Right atrium auricular region (tissue), 2 donors: ENCODE results near the gene METTL14. TPM values are rescaled to one million over a fixed set of nuclear protein-coding genes. Genes with fewer than 3 reads are reported as not detected.

Experiments
- DNase-seq: peaks from one replicate; pipeline ENCODE4 v3.0.0-alpha.2; 2019; ENCODE audit warnings: low spot score
- H3K27ac ChIP-seq, 2 donors: fragments of 200-600 bp; sonication (generic); 1 replicate in 1 of 2; 2 replicates in 1 of 2; pipeline ENCODE4 v1.5.1; 2016 to 2019
- H3K27me3 ChIP-seq, 2 donors: fragments of 200-600 bp; sonication (generic); one replicate each; pipeline versions ENCODE4 v1.5.1 to v1.6.0; 2017 to 2019
- H3K36me3 ChIP-seq: fragments of 200-600 bp; sonication (generic); one replicate; pipeline ENCODE4 v1.5.1; 2016
- H3K4me1 ChIP-seq, 2 donors: fragments of 200-600 bp; sonication (generic); one replicate each; pipeline versions ENCODE4 v1.5.1 to v1.6.0; 2017 to 2019
- H3K4me3 ChIP-seq, 2 donors: fragments of 200-600 bp; sonication (generic); 1 replicate in 1 of 2; 2 replicates in 1 of 2; pipeline ENCODE4 v1.5.1; 2017 to 2019; ENCODE audit warnings: mild to moderate bottlenecking in 1 of 2, moderate library complexity in 1 of 2
- H3K9me3 ChIP-seq, 2 donors: fragments of 200-600 bp; sonication (generic); one replicate each; pipeline ENCODE4 v1.5.1; 2019
- total RNA-seq, 2 donors: library from RNA; depleted of rRNA; stranded (reverse); fragments of >200 nt; gene quantifications; one replicate each; pipeline ENCODE4 v1.1.0, GENCODE V29; 2016
- TF ChIP-seq, protein P1 (sequence below), 2 donors: fragments of 200-600 bp; sonication (generic); IDR thresholded peaks; one replicate each; pipeline ENCODE4 v1.5.1; 2019; ENCODE audit warnings: antibody characterized with exemption in 2 of 2

The METTL14 gene
- total RNA-seq, 2 donors from 2014 or later = 20.3 to 21.7 TPM

DNA sequence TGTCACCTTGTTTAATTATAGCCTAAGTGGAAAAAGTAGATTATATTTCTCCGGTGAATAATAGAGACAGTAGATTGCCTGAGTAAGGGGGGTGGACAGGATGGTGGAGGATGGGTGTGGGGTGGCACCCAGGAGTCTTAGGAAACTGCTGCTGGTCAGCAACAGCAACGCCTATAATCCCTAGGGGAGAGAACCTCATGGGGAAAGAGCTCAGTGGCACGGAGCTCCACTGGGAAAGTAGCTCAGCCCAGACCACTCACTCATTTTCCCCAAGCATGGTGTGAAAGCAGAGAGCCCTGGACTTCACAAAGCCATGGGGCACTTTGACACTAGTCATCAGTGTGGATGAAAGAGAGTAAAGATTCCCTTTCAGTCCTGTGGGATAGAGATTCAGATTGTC, 31.1 kb downstream of the METTL14 start:
- DNase-seq = no peak
- no peaks in the 10 kb centered on the region for H3K36me3 ChIP-seq
- TF ChIP-seq, protein P1, sequence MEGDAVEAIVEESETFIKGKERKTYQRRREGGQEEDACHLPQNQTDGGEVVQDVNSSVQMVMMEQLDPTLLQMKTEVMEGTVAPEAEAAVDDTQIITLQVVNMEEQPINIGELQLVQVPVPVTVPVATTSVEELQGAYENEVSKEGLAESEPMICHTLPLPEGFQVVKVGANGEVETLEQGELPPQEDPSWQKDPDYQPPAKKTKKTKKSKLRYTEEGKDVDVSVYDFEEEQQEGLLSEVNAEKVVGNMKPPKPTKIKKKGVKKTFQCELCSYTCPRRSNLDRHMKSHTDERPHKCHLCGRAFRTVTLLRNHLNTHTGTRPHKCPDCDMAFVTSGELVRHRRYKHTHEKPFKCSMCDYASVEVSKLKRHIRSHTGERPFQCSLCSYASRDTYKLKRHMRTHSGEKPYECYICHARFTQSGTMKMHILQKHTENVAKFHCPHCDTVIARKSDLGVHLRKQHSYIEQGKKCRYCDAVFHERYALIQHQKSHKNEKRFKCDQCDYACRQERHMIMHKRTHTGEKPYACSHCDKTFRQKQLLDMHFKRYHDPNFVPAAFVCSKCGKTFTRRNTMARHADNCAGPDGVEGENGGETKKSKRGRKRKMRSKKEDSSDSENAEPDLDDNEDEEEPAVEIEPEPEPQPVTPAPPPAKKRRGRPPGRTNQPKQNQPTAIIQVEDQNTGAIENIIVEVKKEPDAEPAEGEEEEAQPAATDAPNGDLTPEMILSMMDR (IDR thresholded peaks at IDR 0.05) = no peak
- H3K4me3 ChIP-seq = no peak overlapping the region
- no peaks in the 10 kb centered on the region for H3K4me1 ChIP-seq
- H3K27ac ChIP-seq = no peak overlapping the region
- no peaks in the 10 kb centered on the region for H3K9me3 ChIP-seq
- no peaks in the 10 kb centered on the region for H3K27me3 ChIP-seq

DNA sequence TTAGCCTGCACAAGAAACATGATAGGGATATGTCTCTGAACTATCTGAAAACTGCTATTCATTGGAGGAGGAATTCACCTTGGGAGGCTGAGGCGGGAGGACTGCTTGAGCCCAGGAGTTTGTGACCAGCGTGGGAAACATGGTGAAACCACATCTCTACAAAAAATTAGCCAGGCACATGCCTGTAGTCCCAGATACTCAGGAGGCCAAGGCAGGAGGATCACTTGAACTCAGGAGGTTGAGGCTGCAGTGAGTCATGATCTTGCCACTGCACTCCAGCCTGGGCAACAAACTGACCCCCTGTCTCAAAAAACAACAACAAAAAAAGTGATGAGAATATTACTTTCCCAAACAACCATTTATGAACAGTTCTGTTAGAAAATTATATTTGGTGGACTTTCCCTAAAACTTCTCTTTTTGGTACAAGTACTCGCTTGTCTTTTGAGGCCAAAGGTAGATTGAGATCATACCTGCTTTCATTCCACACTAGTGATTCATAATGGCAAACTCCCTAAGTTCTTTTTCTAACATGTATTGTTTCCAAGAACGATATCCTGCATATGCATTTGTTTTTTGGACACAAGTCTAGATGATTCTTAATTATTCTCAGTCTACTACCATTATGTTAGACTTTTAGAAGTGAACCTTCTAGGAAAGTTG, 33.4 kb downstream of the METTL14 start:
- H3K27me3 ChIP-seq = no peaks in the 10 kb centered on the region
- no peak overlapping the region for H3K27ac ChIP-seq
- H3K9me3 ChIP-seq = no peaks in the 10 kb centered on the region
- no peak for DNase-seq
- H3K4me1 ChIP-seq = no peaks in the 10 kb centered on the region
- TF ChIP-seq, protein P1 (IDR thresholded peaks at IDR 0.05) = no peak
- no peak overlapping the region for H3K4me3 ChIP-seq
- peaks cover 13% of the 10 kb centered on the region for H3K36me3 ChIP-seq

DNA sequence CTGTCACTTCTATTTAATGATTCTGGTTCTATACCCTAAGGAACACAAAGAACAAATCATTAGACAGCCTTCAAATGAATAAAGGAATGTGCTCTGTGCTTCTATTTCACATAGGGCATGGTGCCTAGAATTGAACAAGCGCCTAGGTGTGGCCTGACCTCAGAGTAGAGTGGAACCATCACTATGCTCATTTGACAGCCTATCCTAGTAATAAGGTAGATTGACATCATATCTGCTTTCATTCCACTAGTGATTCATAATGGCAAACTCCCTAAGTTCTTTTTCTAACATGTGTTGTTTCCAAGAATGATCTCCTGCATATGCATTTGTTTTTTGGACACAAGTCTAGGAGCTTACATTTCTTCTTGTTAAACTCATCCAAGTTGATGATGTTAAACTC, 36.6 kb downstream of the METTL14 start:
- Histone ChIP-seq H3K27ac (no peak overlapping the region), H3K4me1 (no peaks in the 10 kb centered on the region), H3K4me3 (no peak overlapping the region), H3K27me3 (no peaks in the 10 kb centered on the region), H3K9me3 (no peaks in the 10 kb centered on the region), H3K36me3 (peaks cover 39% of the 10 kb centered on the region)
- TF ChIP-seq, protein P1 (IDR thresholded peaks at IDR 0.05) = no peak
- no peak for DNase-seq

DNA sequence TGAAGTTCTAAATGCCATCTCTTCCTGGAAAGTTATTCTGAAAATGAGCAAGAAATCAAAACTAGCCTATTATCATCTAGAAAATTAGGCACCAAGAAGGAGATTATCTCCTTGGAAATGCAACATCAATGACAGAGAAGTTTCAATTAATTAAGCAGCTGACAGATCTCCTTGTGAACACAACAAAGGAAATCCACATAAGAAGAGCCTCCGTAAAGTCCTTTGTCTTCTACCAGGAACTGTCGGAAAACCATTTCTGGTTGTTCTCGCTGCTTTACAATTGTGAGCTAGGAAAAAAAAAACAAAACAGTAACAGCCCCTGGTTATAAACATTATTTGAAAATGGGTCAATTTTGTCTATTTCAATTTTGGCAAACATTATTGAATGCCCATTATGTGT, 38.2 kb downstream of the METTL14 start:
- H3K36me3 ChIP-seq = peaks cover 54% of the 10 kb centered on the region

DNA sequence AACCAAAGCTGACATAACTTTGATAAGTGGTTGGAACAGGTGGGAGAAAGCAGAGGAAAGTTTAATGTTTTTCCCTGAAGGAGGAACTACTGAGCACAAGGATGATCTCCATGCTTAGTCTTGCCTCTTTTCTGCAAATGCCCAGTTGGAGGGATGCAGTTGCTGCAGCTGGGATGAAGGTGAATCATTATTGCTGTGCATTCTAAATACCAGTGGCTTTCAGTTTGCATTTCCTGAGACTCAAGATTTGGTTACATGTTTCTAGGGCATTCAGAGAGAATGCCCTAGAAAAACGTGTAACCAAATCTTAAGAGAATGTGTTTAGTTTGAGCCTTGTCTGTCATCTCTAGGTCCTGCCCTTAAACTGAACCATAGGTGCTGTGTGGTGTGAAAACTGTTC, 42.2 kb downstream of the METTL14 start:
- Histone ChIP-seq H3K9me3 (no peaks in the 10 kb centered on the region), H3K27ac (no peak overlapping the region), H3K4me1 (no peaks in the 10 kb centered on the region), H3K36me3 (peaks cover 78% of the 10 kb centered on the region), H3K4me3 (no peak overlapping the region), H3K27me3 (no peaks in the 10 kb centered on the region)
- no peak for DNase-seq
- TF ChIP-seq, protein P1 (IDR thresholded peaks at IDR 0.05) = no peak

More for the DNA sequence above, 38.2 kb downstream of the METTL14 start:
- TF ChIP-seq, protein P1 (IDR thresholded peaks at IDR 0.05) = no peak
- Histone ChIP-seq H3K4me1 (no peaks in the 10 kb centered on the region), H3K27ac (no peak overlapping the region), H3K4me3 (no peak overlapping the region), H3K27me3 (no peaks in the 10 kb centered on the region), H3K9me3 (no peaks in the 10 kb centered on the region)
- no peak for DNase-seq
